GM12878 (cell line): Measurements from ENCODE around the gene MPHOSPH8.

ENCODE experiments used
- NR2C2 ChIP-seq: IDR thresholded peaks from 2 replicates; pipeline ENCODE4 v1.6.1; 2011; ENCODE audit warnings: borderline replicate concordance, low read depth; ENCODE audit not compliant: control insufficient read depth, insufficient read length
- TCF12 ChIP-seq: IDR thresholded peaks from 2 replicates; pipeline ENCODE4 v1.6.1; 2011; ENCODE audit warnings: low read depth, mild to moderate bottlenecking, low read length
- YY1 ChIP-seq: IDR thresholded peaks from 2 replicates; pipeline ENCODE4 v1.6.1; 2011; ENCODE audit warnings: low read depth, mild to moderate bottlenecking, low read length
- ZNF24 ChIP-seq: fragments of 450-650 bp; IDR thresholded peaks from 2 replicates; pipeline ENCODE4 v1.6.1; 2017; ENCODE audit warnings: antibody characterized with exemption, mild to moderate bottlenecking
- TF ChIP-seq, protein P1 (sequence below), 3 experiments: IDR thresholded peaks in 2 of 3; conservative IDR thresholded peaks in 1 of 3; 2 replicates each; pipeline ENCODE4 v1.5.1; 2011; ENCODE audit warnings: low read depth in 3 of 3, low read length in 3 of 3, mild to moderate bottlenecking in 3 of 3, control low read depth in 2 of 3, moderate library complexity in 2 of 3, inconsistent platforms in 1 of 3, mixed read lengths in 1 of 3; ENCODE audit not compliant: control insufficient read depth in 2 of 3, insufficient read depth in 1 of 3; ENCODE audit errors: extremely low read depth in 1 of 3
- TF ChIP-seq, protein P2 (sequence below): fragments of 450-650 bp; IDR thresholded peaks from 2 replicates; pipeline ENCODE4 v1.6.1; 2016; ENCODE audit warnings: mild to moderate bottlenecking
- TF ChIP-seq, protein P3 (sequence below): fragments of 450-650 bp; formaldehyde crosslinking; IDR thresholded peaks from 2 replicates; pipeline ENCODE4 v1.4.0; 2020; ENCODE audit warnings: mild to moderate bottlenecking, moderate library complexity
- TF ChIP-seq, protein P4 (sequence below): IDR thresholded peaks from 2 replicates; pipeline ENCODE4 v1.6.1; 2011; ENCODE audit warnings: low read depth, mild to moderate bottlenecking, low read length, moderate library complexity, borderline replicate concordance; ENCODE audit errors: extremely low read depth

DNA sequence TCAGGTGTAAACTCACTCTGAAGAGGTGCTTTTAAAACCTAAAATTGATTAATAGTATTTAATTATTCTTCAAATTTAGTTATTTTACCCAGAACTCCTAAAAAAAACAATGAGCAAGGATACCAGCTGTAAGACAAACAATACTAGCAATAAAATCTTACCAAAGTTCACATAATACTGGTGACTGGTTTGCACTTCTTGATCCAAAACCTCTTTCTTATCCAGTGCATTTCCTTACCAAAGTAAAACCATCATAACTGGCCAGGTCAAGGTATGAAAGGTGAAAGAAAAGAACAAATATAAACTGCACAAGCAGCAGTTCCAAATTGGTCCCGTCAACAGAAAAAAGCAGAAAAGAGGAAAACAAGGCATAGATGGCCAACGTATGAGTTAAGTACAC is 86.6 kb downstream of the MPHOSPH8 start:
- TF ChIP-seq, protein P1, sequence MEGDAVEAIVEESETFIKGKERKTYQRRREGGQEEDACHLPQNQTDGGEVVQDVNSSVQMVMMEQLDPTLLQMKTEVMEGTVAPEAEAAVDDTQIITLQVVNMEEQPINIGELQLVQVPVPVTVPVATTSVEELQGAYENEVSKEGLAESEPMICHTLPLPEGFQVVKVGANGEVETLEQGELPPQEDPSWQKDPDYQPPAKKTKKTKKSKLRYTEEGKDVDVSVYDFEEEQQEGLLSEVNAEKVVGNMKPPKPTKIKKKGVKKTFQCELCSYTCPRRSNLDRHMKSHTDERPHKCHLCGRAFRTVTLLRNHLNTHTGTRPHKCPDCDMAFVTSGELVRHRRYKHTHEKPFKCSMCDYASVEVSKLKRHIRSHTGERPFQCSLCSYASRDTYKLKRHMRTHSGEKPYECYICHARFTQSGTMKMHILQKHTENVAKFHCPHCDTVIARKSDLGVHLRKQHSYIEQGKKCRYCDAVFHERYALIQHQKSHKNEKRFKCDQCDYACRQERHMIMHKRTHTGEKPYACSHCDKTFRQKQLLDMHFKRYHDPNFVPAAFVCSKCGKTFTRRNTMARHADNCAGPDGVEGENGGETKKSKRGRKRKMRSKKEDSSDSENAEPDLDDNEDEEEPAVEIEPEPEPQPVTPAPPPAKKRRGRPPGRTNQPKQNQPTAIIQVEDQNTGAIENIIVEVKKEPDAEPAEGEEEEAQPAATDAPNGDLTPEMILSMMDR (IDR thresholded peaks at IDR 0.05 in 2 of 3, conservative IDR thresholded peaks at IDR 0.05 in 1 of 3; ENCODE audit: control insufficient read depth in 2 of 3, extremely low read depth in 1 of 3, insufficient read depth in 1 of 3, low read depth in 3 of 3, low read length in 3 of 3): no peak
- TF ChIP-seq YY1 (no peak), ZNF24 (no peak), NR2C2 (no peak), TCF12 (no peak)
- TF ChIP-seq, protein P2, sequence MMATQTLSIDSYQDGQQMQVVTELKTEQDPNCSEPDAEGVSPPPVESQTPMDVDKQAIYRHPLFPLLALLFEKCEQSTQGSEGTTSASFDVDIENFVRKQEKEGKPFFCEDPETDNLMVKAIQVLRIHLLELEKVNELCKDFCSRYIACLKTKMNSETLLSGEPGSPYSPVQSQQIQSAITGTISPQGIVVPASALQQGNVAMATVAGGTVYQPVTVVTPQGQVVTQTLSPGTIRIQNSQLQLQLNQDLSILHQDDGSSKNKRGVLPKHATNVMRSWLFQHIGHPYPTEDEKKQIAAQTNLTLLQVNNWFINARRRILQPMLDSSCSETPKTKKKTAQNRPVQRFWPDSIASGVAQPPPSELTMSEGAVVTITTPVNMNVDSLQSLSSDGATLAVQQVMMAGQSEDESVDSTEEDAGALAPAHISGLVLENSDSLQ: no peak
- TF ChIP-seq, protein P3, sequence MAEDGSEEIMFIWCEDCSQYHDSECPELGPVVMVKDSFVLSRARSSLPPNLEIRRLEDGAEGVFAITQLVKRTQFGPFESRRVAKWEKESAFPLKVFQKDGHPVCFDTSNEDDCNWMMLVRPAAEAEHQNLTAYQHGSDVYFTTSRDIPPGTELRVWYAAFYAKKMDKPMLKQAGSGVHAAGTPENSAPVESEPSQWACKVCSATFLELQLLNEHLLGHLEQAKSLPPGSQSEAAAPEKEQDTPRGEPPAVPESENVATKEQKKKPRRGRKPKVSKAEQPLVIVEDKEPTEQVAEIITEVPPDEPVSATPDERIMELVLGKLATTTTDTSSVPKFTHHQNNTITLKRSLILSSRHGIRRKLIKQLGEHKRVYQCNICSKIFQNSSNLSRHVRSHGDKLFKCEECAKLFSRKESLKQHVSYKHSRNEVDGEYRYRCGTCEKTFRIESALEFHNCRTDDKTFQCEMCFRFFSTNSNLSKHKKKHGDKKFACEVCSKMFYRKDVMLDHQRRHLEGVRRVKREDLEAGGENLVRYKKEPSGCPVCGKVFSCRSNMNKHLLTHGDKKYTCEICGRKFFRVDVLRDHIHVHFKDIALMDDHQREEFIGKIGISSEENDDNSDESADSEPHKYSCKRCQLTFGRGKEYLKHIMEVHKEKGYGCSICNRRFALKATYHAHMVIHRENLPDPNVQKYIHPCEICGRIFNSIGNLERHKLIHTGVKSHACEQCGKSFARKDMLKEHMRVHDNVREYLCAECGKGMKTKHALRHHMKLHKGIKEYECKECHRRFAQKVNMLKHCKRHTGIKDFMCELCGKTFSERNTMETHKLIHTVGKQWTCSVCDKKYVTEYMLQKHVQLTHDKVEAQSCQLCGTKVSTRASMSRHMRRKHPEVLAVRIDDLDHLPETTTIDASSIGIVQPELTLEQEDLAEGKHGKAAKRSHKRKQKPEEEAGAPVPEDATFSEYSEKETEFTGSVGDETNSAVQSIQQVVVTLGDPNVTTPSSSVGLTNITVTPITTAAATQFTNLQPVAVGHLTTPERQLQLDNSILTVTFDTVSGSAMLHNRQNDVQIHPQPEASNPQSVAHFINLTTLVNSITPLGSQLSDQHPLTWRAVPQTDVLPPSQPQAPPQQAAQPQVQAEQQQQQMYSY (CRISPR knock-in tag): no peak
- TF ChIP-seq, protein P4, sequence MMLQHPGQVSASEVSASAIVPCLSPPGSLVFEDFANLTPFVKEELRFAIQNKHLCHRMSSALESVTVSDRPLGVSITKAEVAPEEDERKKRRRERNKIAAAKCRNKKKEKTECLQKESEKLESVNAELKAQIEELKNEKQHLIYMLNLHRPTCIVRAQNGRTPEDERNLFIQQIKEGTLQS: no peak
